Activated T-cell treated with anti-CD3 and anti-CD28 coated beads, Interleukin-2, amount 50 U/mL, for 48 hours (primary cell): ENCODE data around the gene KITLG.
"Not testable (repeated sequence)": the region's sequence is repeated elsewhere in the genome, so short reads cannot be mapped to it uniquely, and the experiment has no call there.

ENCODE experiments used
- DNase-seq, 2 experiments: peaks; one replicate each; pipeline ENCODE4 v3.0.0-alpha.2; 2020

Gene KITLG

GRCh38 chr12:88580051-88580871, at the start of gene KITLG:
Gene KITLG (minus strand): TSS chr12:88580471. CDS start chr12:88580278, 193 bp downstream.
- peak; percentile 50 to 61 for DNase-seq

GRCh38 chr12:88628856-88629509, 48.7 kb upstream of the KITLG start:
- no peak for DNase-seq

DNA sequence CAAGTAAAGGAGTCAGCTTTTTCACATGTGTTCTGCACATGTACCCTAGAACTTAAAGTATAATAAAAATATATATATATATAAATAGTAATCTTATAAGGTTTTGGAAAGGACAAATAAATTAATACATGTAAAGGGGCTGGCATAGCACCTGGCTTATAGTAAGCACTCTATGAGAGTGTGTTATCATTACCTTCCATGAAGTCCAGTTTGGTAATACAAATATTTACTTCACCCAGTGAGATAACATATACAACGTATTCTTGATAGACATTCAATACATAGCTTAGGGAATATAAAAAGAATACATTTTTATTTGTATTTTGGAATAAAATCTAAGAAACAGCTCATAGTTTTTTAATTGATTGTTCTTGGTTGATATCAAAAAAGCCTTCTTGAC, 47.8 kb upstream of the KITLG start:
- DNase-seq, result not testable (repeated sequence)

DNA sequence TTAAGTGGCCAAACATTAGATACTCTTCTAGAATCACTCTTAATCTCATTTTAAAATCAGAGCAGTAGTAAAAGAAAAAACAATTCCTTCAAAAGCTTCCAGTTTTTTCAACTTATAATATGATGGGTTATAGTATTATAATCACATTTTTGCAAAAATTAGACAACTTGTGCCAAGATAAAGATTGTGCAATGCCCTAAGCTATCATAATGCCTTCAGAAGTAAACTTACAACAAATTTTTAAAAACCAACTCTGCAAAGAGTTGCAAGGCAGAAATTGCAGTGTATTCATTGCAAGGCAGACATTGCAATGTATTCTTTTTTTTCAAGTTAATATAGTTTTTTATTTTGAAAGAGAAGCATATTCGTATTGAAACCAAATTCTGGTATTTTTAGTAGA, 47.2 kb upstream of the KITLG start:
- DNase-seq, result no peak

GRCh38 chr12:88625356-88625755, 45.1 kb upstream of the KITLG start:
- DNase-seq, result no peak

DNA sequence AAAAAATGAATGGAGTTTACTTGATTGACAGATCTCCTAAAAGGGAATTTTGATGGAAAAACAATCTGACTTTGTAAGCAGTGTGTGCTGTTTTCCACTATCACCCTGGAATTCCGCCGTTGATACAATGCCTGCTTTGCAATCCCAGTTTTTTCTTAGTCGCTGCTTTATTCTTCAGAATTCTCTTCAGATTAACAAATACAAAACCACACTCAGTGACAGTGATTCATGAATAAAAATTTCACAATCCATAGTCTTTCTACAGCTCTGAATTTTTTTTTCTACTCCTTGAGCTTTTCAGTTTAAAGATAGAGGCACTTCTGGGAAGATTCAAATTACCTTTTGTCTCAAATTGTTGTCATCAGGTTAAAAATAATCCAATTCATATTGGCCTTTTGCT, 44.6 kb upstream of the KITLG start:
- no peak for DNase-seq

GRCh38 chr12:88623777-88624548, 43.7 kb upstream of the KITLG start:
- no peak for DNase-seq

DNA sequence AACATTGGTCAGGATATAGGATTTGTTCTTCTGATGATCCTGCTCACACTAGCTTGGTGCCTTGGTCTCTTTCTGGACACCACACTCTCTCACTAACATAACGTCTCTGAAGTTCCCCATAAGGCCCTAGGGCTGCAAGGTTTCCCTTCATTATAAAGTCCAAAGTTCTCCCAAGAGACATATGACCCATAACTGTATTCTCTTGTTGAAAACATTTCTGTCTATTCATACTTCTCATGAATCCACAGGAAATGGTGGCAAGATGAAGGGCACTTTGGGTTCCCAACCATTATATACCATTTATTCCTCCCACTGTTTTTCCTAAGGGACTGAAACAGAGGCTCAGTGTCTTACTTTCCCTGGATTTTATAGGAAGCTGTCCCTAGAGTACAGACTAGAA, 37.1 kb upstream of the KITLG start:
- DNase-seq, result no peak

GRCh38 chr12:88615490-88615889, 35.2 kb upstream of the KITLG start:
- no peak for DNase-seq

DNA sequence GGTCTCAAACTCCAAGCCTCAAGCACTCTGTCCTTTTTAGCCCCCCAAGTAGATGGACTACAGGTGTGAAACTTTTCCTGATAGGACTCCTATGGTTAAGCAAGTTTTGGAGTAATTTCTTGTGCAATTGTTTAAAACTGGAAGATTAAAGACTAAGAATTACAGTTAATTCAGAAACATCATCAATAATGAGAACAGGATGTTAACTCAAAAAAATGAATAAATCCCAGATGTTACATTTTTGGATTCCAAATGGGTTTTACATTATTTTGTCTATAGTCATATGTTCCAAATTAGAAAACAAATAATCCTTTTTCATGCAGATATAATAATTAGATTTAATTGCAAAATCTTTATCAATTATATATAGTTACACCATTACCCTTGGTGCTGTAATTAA, 24.4 kb upstream of the KITLG start:
- no peak for DNase-seq

DNA sequence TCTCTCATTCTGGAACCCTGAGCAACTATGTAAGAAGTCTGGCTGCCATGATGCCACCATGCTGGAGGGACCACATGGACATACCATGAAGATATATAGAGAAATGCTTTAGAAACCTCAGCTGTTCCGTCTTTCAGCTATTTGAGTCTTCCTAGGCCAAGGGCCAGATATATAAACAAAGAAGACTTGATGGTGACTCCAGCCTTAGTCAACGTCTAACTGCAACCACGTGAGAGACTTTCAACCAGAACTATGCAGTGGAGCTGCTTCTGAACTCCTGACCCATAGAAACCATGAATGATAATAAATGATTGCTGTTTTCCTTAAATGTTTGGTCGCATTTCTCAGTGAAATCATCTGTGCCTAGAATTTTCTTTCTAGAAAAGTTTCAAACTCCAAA, 20.0 kb upstream of the KITLG start:
- DNase-seq, result no peak

DNA sequence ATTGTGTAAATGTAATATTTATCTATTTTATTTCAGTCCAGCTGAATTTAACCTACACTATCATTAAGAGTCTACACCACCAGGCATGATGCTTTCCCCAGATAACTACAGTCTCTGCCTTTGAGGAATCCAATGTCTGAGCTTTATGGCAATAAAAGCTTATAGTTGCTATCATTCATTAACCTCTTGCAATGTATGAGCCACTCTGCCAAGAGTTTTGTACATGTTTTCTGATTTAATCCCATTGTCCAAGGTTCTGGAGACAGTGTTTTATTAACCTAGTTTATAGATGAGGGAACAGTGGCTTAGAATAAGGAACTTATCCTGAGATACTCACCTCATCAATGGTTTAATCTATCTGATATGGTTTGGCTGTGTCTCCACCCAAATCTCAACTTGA, 17.1 kb upstream of the KITLG start:
- no peak for DNase-seq

GRCh38 chr12:88595697-88596096, 15.4 kb upstream of the KITLG start:
- no peak for DNase-seq

DNA sequence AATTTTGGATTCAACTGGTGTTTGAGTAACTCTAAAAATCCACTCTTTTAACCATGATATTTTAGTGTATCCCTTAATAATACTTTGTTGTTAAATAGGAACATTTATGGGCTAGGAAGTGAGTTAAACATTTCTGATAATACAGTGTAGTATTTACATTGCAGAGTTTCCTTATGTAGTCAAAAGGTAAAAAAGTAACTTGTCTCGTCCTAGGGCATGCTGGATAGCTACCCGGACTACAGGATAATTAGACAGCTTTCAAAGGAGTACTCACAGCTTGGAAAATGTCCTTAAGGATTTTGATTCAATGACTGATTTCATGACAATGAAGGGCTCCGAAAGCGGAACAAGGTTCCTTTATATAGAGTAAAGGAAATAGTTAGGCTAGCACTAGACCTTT, 14.5 kb upstream of the KITLG start:
- DNase-seq, result no peak

GRCh38 chr12:88591343-88591742, 11.1 kb upstream of the KITLG start:
- DNase-seq, result no peak

- DNase-seq, result no peak
These were observed 10.6 kb upstream of the KITLG start for GRCh38 chr12:88590851-88591250.

GRCh38 chr12:88585077-88585476, 4.8 kb upstream of the KITLG start:
- no peak for DNase-seq

DNA sequence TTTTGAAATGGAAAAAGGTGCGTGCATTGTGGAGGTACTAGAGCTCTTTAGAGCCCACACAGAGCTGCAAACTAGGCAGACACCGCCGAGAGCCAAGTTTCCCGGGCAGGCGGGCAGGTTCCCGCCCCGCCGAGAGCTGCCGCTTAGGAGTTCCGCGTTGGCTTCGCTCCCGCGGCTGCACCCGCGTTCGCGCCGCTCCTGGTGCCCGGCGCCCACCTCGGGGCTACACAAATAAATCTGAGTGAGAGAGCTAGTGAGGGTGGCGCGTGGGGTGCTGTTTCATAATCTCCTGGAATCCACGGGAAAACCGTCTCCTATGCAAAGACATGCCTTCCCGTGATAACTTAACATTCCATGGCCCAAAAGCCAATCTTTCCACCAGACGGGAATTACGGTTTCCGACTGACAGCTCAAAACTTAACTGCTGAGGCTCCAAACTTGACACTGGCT, 645 bp downstream of the KITLG start:
- no peak for DNase-seq

GRCh38 chr12:88579161-88579517, 1.1 kb downstream of the KITLG start:
- DNase-seq, result no peak

DNA sequence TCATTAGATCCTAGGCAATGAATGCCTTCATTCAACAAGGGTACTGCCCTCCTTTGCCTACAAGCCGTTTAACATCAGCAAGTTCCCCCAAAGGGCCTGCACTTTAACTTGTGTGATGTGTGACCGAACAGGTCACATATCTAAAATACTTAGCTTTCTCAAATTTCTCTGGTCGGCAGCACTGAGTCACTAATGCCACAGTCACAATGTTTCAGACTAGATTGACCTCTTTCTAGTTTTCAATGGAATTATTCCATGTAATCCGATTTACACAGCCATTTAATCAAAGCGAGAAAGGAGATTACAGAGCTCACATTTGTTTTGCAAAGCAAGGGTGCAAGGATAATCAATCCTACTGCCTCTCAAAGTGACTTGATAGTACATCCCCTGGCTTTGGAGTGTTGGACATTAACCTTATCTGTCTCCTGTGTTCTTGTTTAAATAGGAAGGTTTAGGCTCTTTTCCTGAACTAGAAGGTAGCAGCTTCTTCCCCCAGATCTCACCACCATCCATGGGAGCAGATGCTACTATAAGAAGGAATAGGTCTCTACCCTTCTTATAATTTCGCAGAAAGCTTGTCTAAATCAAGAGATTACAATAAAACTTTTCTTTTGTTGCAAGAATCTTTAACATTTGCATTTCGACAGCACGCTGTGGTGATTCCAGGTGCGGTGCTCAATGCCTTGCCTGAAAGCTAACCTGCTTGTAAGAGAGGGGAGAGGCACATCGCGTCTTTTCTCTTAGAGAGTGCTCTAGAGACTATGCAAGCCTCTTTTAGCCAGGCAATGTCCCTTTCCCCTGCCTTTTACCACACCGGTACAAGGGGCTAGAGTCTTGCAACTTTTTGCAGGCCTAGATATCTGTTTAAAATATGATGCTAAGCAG, 1.8 kb downstream of the KITLG start:
- no peak for DNase-seq

DNA sequence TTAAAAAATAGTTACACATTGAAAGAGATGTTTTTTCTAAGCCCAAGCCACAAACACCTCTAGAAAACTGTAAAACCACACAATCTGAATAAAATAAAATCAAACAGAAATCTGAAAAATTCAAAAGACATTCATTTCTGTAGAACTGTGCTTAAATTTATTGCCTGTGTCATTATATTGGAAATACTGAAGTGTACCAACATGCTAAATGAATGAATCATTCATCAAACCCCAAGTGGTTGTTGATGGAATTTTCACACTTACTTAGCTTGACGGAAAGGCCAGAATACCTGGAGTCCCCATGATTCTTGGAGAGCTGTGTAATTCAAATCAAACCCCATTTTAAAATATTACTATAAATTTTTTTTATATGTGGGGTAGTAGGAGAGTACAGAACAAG, 2.7 kb downstream of the KITLG start:
- no peak for DNase-seq

- DNase-seq, result no peak
These were observed 3.4 kb downstream of the KITLG start for GRCh38 chr12:88576866-88577265.
